Suppressor macrophage treated with lipopolysaccharide for 4 hours (primary cell): ENCODE results near the gene IMPDH2.

ENCODE experiments used
- DNase-seq: peaks from one replicate; pipeline ENCODE4 v3.0.0-alpha.2; 2020

The IMPDH2 gene

GRCh38 chr3:49005303-49005680 lies 23.9 kb downstream of the IMPDH2 start:
- DNase-seq = no peak

GRCh38 chr3:49004352-49005302 lies 24.6 kb downstream of the IMPDH2 start:
- DNase-seq = no peak

- no peak for DNase-seq
Observed at GRCh38 chr3:49001155-49001554, 28.0 kb downstream of the IMPDH2 start.

- DNase-seq = no peak
Observed at GRCh38 chr3:48999085-48999858, 29.9 kb downstream of the IMPDH2 start.

- DNase-seq = no peak
Observed at GRCh38 chr3:48997714-48998637, 31.2 kb downstream of the IMPDH2 start.

- DNase-seq = no peak
Observed at GRCh38 chr3:48997102-48997635, 32.0 kb downstream of the IMPDH2 start.

GRCh38 chr3:48996640-48997039 lies 32.6 kb downstream of the IMPDH2 start:
- no peak for DNase-seq

GRCh38 chr3:48993834-48994233 lies 35.4 kb downstream of the IMPDH2 start:
- peak; percentile 32 for DNase-seq

GRCh38 chr3:48991851-48992545 lies 37.2 kb downstream of the IMPDH2 start:
- no peak for DNase-seq

GRCh38 chr3:48990636-48991469 lies 38.3 kb downstream of the IMPDH2 start:
- peak; percentile 23 for DNase-seq

GRCh38 chr3:48989796-48990635 lies 39.2 kb downstream of the IMPDH2 start, which contains the start of gene P4HTM:
TSS of gene P4HTM (plus strand) at chr3:48990241. CDS start at chr3:48990257, 16 bp downstream.
- DNase-seq = peak; percentile 75

GRCh38 chr3:48989126-48989795 lies 39.9 kb downstream of the IMPDH2 start:
- DNase-seq = no peak

- no peak for DNase-seq
Observed at GRCh38 chr3:48985831-48986376, 43.3 kb downstream of the IMPDH2 start.

GRCh38 chr3:48984663-48985062 lies 44.5 kb downstream of the IMPDH2 start:
- peak; percentile 63 for DNase-seq

- no peak for DNase-seq
Observed at GRCh38 chr3:48983096-48983495, 46.1 kb downstream of the IMPDH2 start.

- no peak for DNase-seq
Observed at GRCh38 chr3:48982686-48983085, 46.5 kb downstream of the IMPDH2 start.

GRCh38 chr3:48982016-48982415 lies 47.2 kb downstream of the IMPDH2 start:
- DNase-seq = no peak

- DNase-seq = no peak
Observed at GRCh38 chr3:48980295-48980694, 48.9 kb downstream of the IMPDH2 start.

- DNase-seq = no peak
Observed at GRCh38 chr3:48979451-48979850, 49.7 kb downstream of the IMPDH2 start.
